ENCODE measurements around the gene ESYT1.

DNA sequence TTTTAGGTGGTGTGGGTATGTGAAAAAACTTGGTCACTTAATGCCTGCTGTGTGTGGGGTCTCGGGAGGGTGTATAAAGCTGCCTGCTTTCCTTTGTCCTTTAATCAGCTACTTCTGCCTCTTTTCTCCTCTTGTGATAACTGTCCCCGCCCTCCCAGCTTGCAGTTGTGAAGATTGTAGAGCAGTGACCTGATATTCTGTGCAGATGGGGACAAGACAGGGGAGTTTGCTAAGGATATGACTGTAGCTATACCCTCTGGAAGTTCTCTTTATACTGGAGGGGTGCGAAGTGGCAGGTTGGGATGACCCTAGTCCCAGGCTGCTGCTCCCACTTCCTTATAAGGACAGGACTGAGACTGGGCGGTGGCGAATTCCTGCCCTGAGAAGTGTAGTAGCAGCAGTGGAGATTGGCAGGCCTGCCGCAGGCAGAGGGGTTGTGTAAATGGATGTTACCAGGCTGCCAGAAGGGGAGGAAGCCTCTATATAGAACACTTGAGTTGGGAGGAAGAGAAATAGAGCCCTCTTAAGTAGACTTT, 30.9 kb downstream of the ESYT1 start:
- TF ChIP-seq EZH2 (IDR thresholded peaks at IDR 0.05; ENCODE audit: borderline replicate concordance, low read depth, low read length, severe bottlenecking), result no peak
- TF ChIP-seq, protein P1, sequence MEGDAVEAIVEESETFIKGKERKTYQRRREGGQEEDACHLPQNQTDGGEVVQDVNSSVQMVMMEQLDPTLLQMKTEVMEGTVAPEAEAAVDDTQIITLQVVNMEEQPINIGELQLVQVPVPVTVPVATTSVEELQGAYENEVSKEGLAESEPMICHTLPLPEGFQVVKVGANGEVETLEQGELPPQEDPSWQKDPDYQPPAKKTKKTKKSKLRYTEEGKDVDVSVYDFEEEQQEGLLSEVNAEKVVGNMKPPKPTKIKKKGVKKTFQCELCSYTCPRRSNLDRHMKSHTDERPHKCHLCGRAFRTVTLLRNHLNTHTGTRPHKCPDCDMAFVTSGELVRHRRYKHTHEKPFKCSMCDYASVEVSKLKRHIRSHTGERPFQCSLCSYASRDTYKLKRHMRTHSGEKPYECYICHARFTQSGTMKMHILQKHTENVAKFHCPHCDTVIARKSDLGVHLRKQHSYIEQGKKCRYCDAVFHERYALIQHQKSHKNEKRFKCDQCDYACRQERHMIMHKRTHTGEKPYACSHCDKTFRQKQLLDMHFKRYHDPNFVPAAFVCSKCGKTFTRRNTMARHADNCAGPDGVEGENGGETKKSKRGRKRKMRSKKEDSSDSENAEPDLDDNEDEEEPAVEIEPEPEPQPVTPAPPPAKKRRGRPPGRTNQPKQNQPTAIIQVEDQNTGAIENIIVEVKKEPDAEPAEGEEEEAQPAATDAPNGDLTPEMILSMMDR (IDR thresholded peaks at IDR 0.05; ENCODE audit: borderline replicate concordance, extremely low read depth, low read length, poor library complexity, severe bottlenecking), result no peak

All from DND-41 (cell line).